Fibroblast of skin of left biceps (primary cell): ENCODE measurements around the gene SLC7A9.
"Not testable (repeated sequence)": the region's sequence is repeated elsewhere in the genome, so short reads cannot be mapped to it uniquely, and the experiment has no call there.

Source experiments
- DNase-seq, 2 experiments: peaks; one replicate each; pipeline ENCODE4 v3.0.0-alpha.2; 2013; ENCODE audit warnings: low read depth in 2 of 2

Gene SLC7A9

GRCh38 chr19:32864318-32865007 is 5.1 kb downstream of the SLC7A9 start:
- DNase-seq = no peak

GRCh38 chr19:32863841-32864240 is 5.7 kb downstream of the SLC7A9 start:
- no peak for DNase-seq

GRCh38 chr19:32863301-32863700 is 6.3 kb downstream of the SLC7A9 start:
- no peak for DNase-seq

- DNase-seq = no peak
Observed at GRCh38 chr19:32862741-32863140, 6.8 kb downstream of the SLC7A9 start.

GRCh38 chr19:32862173-32862572 is 7.4 kb downstream of the SLC7A9 start:
- no peak for DNase-seq

GRCh38 chr19:32861596-32861995 is 8.0 kb downstream of the SLC7A9 start:
- no peak for DNase-seq

- DNase-seq = no peak
Observed at GRCh38 chr19:32859591-32859990, 10.0 kb downstream of the SLC7A9 start.

GRCh38 chr19:32858559-32858958 is 11.0 kb downstream of the SLC7A9 start:
- DNase-seq = no peak

- no peak for DNase-seq
Observed at GRCh38 chr19:32858155-32858554, 11.4 kb downstream of the SLC7A9 start.

GRCh38 chr19:32857584-32857983 is 12.0 kb downstream of the SLC7A9 start:
- DNase-seq = no peak

- not testable (repeated sequence) for DNase-seq
Observed at GRCh38 chr19:32856818-32857217, 12.7 kb downstream of the SLC7A9 start.

GRCh38 chr19:32852216-32852615 is 17.4 kb downstream of the SLC7A9 start:
- no peak for DNase-seq

GRCh38 chr19:32848035-32848434 is 21.5 kb downstream of the SLC7A9 start:
- DNase-seq = not testable (repeated sequence)

GRCh38 chr19:32843716-32844245 is 25.8 kb downstream of the SLC7A9 start:
- DNase-seq = no peak

- DNase-seq = no peak
Observed at GRCh38 chr19:32842061-32842460, 27.5 kb downstream of the SLC7A9 start.

GRCh38 chr19:32837531-32837930 is 32.0 kb downstream of the SLC7A9 start:
- DNase-seq = no peak

GRCh38 chr19:32833388-32833787 is 36.2 kb downstream of the SLC7A9 start:
- not testable (repeated sequence) for DNase-seq

- not testable (repeated sequence) for DNase-seq
Observed at GRCh38 chr19:32832825-32833224, 36.7 kb downstream of the SLC7A9 start.

GRCh38 chr19:32832094-32832493 is 37.5 kb downstream of the SLC7A9 start:
- DNase-seq = not testable (repeated sequence)

GRCh38 chr19:32831611-32832010 is 38.0 kb downstream of the SLC7A9 start:
- DNase-seq = no peak

- peak; percentile 13 to 15 for DNase-seq
Observed at GRCh38 chr19:32830231-32831014, 39.1 kb downstream of the SLC7A9 start.

- no peak for DNase-seq
Observed at GRCh38 chr19:32829345-32829896, 40.1 kb downstream of the SLC7A9 start.
